ENCODE results near the gene TSEN2. TPM values are rescaled to one million over a fixed set of nuclear protein-coding genes. Genes with fewer than 3 reads are reported as not detected.

The TSEN2 gene
- total RNA-seq, 4 donors from 2014 or later = 16.1 to 26.7 (median 21.4) TPM

DNA sequence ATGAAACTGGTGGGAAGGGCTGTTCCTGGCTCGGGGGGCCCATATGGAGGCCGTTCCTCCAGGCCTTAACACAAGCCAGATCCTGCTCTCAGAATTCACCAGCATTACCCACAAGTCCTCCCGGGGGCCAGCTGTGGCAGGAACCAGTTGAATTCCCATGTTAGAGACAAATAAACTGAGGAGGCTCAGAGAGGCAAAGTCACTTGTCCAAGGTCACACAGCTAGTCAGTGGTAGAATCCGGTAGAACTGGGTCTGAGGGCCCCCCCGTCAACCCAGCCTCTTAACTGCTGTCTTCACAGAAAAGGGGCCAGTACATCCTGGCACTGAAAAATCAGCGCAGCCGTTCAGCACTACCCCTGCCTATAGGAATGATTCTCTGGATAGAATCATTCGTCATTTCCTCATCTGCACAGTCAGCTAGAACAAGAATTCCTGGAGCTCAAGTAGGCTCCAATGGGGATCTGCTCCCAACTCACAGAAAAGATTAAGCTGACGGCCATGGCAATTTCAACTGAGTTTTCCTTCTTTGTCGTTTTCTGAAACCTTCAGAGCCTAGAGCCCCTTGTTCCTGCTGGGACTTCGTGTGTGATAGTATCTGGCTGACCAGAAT, 12.2 kb upstream of the TSEN2 start:
- no peak overlapping the region for H3K27ac ChIP-seq
- no peaks in the 10 kb centered on the region for H3K27me3 ChIP-seq
- H3K4me1 ChIP-seq = no peaks in the 10 kb centered on the region
- no peak for ATAC-seq
- H3K36me3 ChIP-seq = no peaks in the 10 kb centered on the region
- H3K9me3 ChIP-seq = no peaks in the 10 kb centered on the region
- TF ChIP-seq CTCF (IDR thresholded peaks at IDR 0.05) (no peak), POLR2AphosphoS5 (IDR thresholded peaks at IDR 0.05) (no peak), POLR2A (IDR thresholded peaks at IDR 0.05) (no peak), EP300 (IDR thresholded peaks at IDR 0.05) (no peak)
- no peak overlapping the region for H3K4me3 ChIP-seq
- 36 to 96% methylated on average over 4 of the region's 11 CpGs for WGBS, 2 donors (ENCODE audit: low coverage in 1 of 2)

DNA sequence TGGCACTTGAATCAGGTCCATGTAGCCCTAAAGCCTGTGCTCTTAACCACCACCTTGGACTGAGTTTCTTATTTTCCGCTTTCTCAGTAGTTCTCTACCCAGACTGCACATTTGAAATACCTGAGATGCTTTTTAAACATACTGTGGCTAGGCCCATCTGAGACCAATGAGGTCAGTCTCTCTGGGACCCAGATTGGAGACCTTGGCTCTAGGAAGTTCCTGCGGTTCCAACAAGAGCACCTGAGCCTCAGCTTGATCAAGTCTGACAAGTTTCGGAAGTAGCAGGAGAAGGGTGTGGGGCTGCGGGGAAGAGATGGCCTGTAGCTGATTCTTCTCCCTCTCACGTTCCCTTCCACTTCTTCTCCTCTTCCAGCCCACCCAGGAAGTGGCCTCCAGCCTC, 11.5 kb upstream of the TSEN2 start:
- Histone ChIP-seq H3K4me3 (no peak overlapping the region), H3K36me3 (no peaks in the 10 kb centered on the region), H3K27me3 (no peaks in the 10 kb centered on the region), H3K9me3 (no peaks in the 10 kb centered on the region), H3K27ac (no peak overlapping the region), H3K4me1 (no peaks in the 10 kb centered on the region)
- no peak for ATAC-seq
- no peak for TF ChIP-seq CTCF (IDR thresholded peaks at IDR 0.05)
- TF ChIP-seq EP300 (IDR thresholded peaks at IDR 0.05) = no peak
- no peak for TF ChIP-seq POLR2AphosphoS5 (IDR thresholded peaks at IDR 0.05)
- no peak for TF ChIP-seq POLR2A (IDR thresholded peaks at IDR 0.05)
- WGBS, 2 donors (ENCODE audit: low coverage in 1 of 2) = 100% methylated on average over 1 to 2 of the region's 5 CpGs

DNA sequence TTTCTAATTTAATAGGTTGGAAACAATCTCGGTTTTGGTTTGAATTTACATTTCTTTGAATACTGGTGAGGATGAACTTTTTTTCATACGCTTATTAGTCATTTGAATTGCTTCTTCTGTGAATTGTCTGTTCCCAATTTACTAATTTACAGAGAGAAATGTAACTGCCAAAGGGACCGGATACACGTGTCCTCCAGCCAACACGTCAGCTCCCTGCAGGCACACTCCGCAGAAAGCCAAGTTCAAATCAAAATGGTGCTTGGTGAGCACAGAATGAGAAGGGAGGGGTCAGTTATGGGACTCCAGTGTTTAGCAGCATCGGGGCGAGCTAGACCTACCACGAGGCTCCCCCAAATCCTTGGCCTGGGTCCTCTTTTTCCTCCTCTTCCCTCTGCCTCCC, 10.8 kb upstream of the TSEN2 start:
- ATAC-seq = no peak

DNA sequence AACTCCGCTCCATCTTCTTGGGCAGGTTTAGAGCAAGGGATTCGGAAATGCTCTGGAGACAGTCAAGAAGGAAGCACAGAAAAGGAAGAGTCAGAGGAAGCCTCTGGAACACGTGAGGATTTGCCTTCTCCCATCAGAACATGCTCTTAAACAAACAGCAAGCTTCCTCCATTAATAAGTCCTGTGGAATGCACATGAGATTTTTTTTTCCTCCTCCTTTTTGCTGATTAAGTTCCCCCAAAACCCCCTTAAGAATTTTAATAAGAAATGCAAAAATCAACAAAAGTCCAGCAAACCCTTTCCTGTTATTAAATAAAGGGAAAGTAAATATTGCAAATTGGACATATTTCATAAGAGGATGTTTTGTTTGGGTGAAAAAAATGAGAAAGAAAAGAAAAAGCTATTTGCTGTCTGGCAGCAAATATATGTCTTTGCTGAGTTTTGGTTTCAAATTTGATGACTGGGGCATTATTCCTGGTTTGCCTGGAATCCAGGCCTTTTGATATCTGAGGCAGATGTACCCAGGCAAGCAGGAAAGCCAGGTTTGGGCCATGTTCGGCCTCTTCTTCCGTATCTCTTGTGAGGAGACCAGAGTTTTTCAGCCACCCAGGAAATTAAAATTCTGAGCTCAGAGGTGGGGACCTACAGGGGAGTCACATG, 7.9 kb upstream of the TSEN2 start:
- Histone ChIP-seq H3K4me1 (peaks cover 0 to 9% (median 0%) of the 10 kb centered on the region in 3 donors), H3K27me3 (no peaks in the 10 kb centered on the region), H3K36me3 (no peaks in the 10 kb centered on the region), H3K27ac (no peak overlapping the region), H3K4me3 (no peak overlapping the region), H3K9me3 (no peaks in the 10 kb centered on the region)
- WGBS, 2 donors (ENCODE audit: low coverage in 1 of 2) = 63 to 65% methylated on average over 3 to 4 of the region's 5 CpGs
- ATAC-seq = no peak
- TF ChIP-seq CTCF (IDR thresholded peaks at IDR 0.05) (no peak), EP300 (IDR thresholded peaks at IDR 0.05) (no peak), POLR2A (IDR thresholded peaks at IDR 0.05) (no peak), POLR2AphosphoS5 (IDR thresholded peaks at IDR 0.05) (no peak)

More for the DNA sequence above, 10.8 kb upstream of the TSEN2 start:
- Histone ChIP-seq H3K36me3 (no peaks in the 10 kb centered on the region), H3K9me3 (no peaks in the 10 kb centered on the region), H3K4me1 (no peaks in the 10 kb centered on the region), H3K27ac (no peak overlapping the region), H3K27me3 (no peaks in the 10 kb centered on the region), H3K4me3 (no peak overlapping the region)
- 75 to 93% methylated on average over 2 to 9 of the region's 9 CpGs for WGBS, 2 donors (ENCODE audit: low coverage in 1 of 2)
- TF ChIP-seq POLR2A (IDR thresholded peaks at IDR 0.05) = no peak
- TF ChIP-seq EP300 (IDR thresholded peaks at IDR 0.05) = no peak
- TF ChIP-seq CTCF (IDR thresholded peaks at IDR 0.05) = no peak
- no peak for TF ChIP-seq POLR2AphosphoS5 (IDR thresholded peaks at IDR 0.05)

GRCh38 chr3:12477256-12477655, 7.0 kb upstream of the TSEN2 start:
- Histone ChIP-seq H3K4me1 (peaks cover 0 to 9% (median 0%) of the 10 kb centered on the region in 3 donors), H3K36me3 (no peaks in the 10 kb centered on the region), H3K9me3 (no peaks in the 10 kb centered on the region), H3K27me3 (no peaks in the 10 kb centered on the region), H3K4me3 (no peak overlapping the region), H3K27ac (no peak overlapping the region)
- TF ChIP-seq POLR2A (IDR thresholded peaks at IDR 0.05) = no peak
- no peak for TF ChIP-seq EP300 (IDR thresholded peaks at IDR 0.05)
- no peak for TF ChIP-seq POLR2AphosphoS5 (IDR thresholded peaks at IDR 0.05)
- no peak for TF ChIP-seq CTCF (IDR thresholded peaks at IDR 0.05)
- 71 to 92% methylated on average over 5 of the region's 5 CpGs for WGBS, 2 donors (ENCODE audit: low coverage in 1 of 2)
- ATAC-seq = no peak
